Natural killer cell (primary cell): ENCODE results near the gene ZNF74. TPM values are rescaled to one million over a fixed set of nuclear protein-coding genes. Genes with fewer than 3 reads are reported as not detected.

ENCODE experiments used
- ATAC-seq, 3 donors: fragments of 150-1000 bp in 2 of 3; fragments of 200-7000 bp in 1 of 3; cut with Tn5 transposase; 1 replicate in 1 of 3; 2 replicates in 2 of 3; pipeline ENCODE4 v1.10.0; 2021; ENCODE audit warnings: mild to moderate bottlenecking in 2 of 3, moderate library complexity in 2 of 3
- DNase-seq, 2 donors: peaks; one replicate each; pipeline versions ENCODE4 v3.0.0 to v3.0.0-alpha.2; 2013 to 2021; ENCODE audit warnings: mixed read lengths in 1 of 2
- H3K27ac ChIP-seq: one replicate; pipeline ENCODE4 v1.5.1; 2013; ENCODE audit warnings: mild to moderate bottlenecking, low read length
- H3K27me3 ChIP-seq: one replicate; pipeline ENCODE4 v1.6.1; 2013; ENCODE audit warnings: low read length; ENCODE audit not compliant: control insufficient read depth, insufficient read depth
- H3K36me3 ChIP-seq: one replicate; pipeline ENCODE4 v1.6.1; 2013; ENCODE audit warnings: low read length; ENCODE audit not compliant: control insufficient read depth, insufficient read depth
- H3K4me1 ChIP-seq: one replicate; pipeline ENCODE4 v1.6.1; 2013; ENCODE audit warnings: low read length; ENCODE audit not compliant: control insufficient read depth, insufficient read depth
- H3K4me3 ChIP-seq: one replicate; pipeline ENCODE4 v1.5.1; 2013; ENCODE audit warnings: low read length
- H3K9me3 ChIP-seq: one replicate; pipeline ENCODE4 v1.6.1; 2013; ENCODE audit warnings: low read length; ENCODE audit not compliant: control insufficient read depth, insufficient read depth
- H3K27ac Mint-ChIP-seq, 2 donors: one replicate each; pipeline ENCODE4 v1.8.0; 2022; ENCODE audit warnings: mild to moderate bottlenecking in 2 of 2, mixed read lengths in 2 of 2, moderate library complexity in 1 of 2
- H3K27me3 Mint-ChIP-seq, 2 donors: one replicate each; pipeline ENCODE4 v1.8.0; 2022; ENCODE audit warnings: low read depth in 2 of 2, mixed read lengths in 2 of 2
- H3K36me3 Mint-ChIP-seq: one replicate; pipeline ENCODE4 v1.8.0; 2022; ENCODE audit warnings: mixed read lengths
- H3K4me1 Mint-ChIP-seq, 2 donors: one replicate each; pipeline ENCODE4 v1.8.0; 2022; ENCODE audit warnings: mixed read lengths in 2 of 2
- H3K4me3 Mint-ChIP-seq: one replicate; pipeline ENCODE4 v1.8.0; 2022; ENCODE audit warnings: mild to moderate bottlenecking, moderate library complexity, mixed read lengths
- H3K9me3 Mint-ChIP-seq, 2 donors: one replicate each; pipeline ENCODE4 v1.8.0; 2022; ENCODE audit warnings: mixed read lengths in 2 of 2
- WGBS: methylation state at CpG from one replicate; pipeline ENCODE4 v1.1.7; 2013; ENCODE audit warnings: missing lambda C conversion rate; ENCODE audit not compliant: insufficient coverage; 5-methylcytosine and 5-hydroxymethylcytosine counted together
- intact Hi-C: fragments of 100-400 bp; cut with micrococcal nuclease; formaldehyde crosslinking; loops from one replicate; pipeline ENCODE4 v1.14.2; 2022
- total RNA-seq, 4 donors: library from RNA; stranded (reverse); fragments of 120-200 nt in 1 of 4; gene quantifications; one replicate each; pipeline versions ENCODE4 v1.2.3 to v1.2.4, GENCODE V29; 2013 to 2022
- TF ChIP-seq, protein P1 (sequence below): fragments of 200-600 bp; IDR thresholded peaks from one replicate; pipeline ENCODE4 v1.8.0; 2022; ENCODE audit warnings: antibody characterized with exemption

Gene ZNF74
- total RNA-seq, 3 donors from 2014 or later (not counting 1 experiment from before 2014, with no cell fraction given), result 7.7 to 18.2 (median 10.4) TPM

DNA sequence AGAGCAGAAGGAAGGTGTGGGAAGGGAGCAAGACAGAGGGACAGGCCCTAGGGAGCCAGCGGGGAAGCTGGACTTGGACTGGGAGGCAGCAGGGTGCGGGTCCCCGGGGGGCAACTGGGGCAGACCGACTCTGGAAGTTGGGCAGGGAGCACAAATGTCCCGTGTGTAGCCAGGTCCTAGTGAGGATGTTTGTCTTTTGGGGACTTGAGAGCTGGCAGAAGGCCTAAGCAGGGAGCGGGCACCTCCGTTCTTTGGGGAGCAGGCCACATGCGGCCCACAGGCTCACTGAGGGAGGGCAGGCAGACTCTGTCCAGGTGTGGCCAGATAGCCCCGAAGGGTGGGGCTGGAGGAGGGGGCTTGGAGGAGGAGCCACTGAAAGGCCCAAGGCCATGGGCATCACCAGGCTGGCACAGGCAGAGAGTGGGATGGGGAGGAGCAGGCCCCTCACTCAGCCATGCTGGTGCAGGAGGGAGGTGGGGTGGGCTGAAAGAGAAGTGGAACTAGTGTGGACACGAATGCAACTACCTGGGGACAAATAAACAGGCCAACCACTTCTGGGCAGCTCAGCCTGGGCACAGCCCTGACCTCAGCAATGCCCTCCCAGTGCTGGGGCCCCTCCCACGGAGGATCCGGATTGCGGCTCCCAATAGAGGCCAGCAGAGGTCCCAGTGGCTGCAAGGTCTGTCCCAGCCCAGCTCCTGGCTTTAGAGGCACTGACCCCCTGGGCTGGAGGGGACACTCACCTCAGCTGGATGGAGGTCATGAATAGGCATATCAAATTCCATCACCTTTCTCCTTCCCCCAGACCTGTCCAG lies 44.9 kb downstream of the ZNF74 start:
- no peak overlapping the region for H3K4me3 ChIP-seq
- peaks cover 28 to 34% of the 10 kb centered on the region in 2 donors for H3K27me3 Mint-ChIP-seq
- no peaks in the 10 kb centered on the region for H3K9me3 ChIP-seq
- H3K9me3 Mint-ChIP-seq, result no peaks in the 10 kb centered on the region
- no peak overlapping the region for H3K27ac ChIP-seq
- H3K4me1 Mint-ChIP-seq, result peaks cover 11 to 33% of the 10 kb centered on the region in 2 donors
- DNase-seq, result no peak
- peaks cover 23% of the 10 kb centered on the region for H3K4me1 ChIP-seq
- TF ChIP-seq, protein P1, sequence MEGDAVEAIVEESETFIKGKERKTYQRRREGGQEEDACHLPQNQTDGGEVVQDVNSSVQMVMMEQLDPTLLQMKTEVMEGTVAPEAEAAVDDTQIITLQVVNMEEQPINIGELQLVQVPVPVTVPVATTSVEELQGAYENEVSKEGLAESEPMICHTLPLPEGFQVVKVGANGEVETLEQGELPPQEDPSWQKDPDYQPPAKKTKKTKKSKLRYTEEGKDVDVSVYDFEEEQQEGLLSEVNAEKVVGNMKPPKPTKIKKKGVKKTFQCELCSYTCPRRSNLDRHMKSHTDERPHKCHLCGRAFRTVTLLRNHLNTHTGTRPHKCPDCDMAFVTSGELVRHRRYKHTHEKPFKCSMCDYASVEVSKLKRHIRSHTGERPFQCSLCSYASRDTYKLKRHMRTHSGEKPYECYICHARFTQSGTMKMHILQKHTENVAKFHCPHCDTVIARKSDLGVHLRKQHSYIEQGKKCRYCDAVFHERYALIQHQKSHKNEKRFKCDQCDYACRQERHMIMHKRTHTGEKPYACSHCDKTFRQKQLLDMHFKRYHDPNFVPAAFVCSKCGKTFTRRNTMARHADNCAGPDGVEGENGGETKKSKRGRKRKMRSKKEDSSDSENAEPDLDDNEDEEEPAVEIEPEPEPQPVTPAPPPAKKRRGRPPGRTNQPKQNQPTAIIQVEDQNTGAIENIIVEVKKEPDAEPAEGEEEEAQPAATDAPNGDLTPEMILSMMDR, result no peak
- H3K36me3 ChIP-seq, result peaks cover 12% of the 10 kb centered on the region
- H3K36me3 Mint-ChIP-seq, result no peaks in the 10 kb centered on the region
- peak overlapping the region; percentile 58 for H3K4me3 Mint-ChIP-seq
- intact Hi-C loops, result no loop called here
- ATAC-seq, result no peak
- H3K27me3 ChIP-seq, result peaks cover 29% of the 10 kb centered on the region
- no peak overlapping the region for H3K27ac Mint-ChIP-seq
- WGBS, result 91% methylated on average over 13 of the region's 13 CpGs

DNA sequence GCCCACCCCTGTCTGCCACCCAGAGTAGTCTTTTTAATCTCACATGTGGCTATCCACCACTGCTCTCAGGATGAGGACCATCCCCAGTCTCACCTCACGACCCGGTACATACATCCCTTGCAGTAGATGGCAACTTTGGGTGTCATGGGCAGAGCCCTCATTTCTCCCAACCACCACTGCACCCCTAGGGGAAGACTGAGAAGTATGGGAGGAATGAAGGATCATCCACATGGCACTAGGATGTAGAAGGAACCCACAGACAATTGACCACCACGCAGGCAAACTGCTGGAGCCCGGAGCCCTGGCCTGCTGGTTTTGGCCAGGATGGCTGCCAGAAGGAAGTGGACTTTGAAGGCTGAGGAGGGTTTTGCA lies 45.6 kb downstream of the ZNF74 start:
- ATAC-seq (no peak), DNase-seq (no peak)
- Histone ChIP-seq H3K9me3 (no peaks in the 10 kb centered on the region), H3K4me3 (no peak overlapping the region), H3K36me3 (peaks cover 14% of the 10 kb centered on the region), H3K27ac (no peak overlapping the region), H3K27me3 (peaks cover 28% of the 10 kb centered on the region), H3K4me1 (peaks cover 23% of the 10 kb centered on the region)
- 98% methylated on average over 3 of the region's 4 CpGs for WGBS
- Mint-ChIP-seq H3K36me3 (no peaks in the 10 kb centered on the region), H3K9me3 (no peaks in the 10 kb centered on the region), H3K27me3 (peaks cover 21 to 28% of the 10 kb centered on the region in 2 donors), H3K4me3 (peak overlapping the region; percentile 58), H3K27ac (no peak overlapping the region), H3K4me1 (peaks cover 11 to 33% of the 10 kb centered on the region in 2 donors)
- TF ChIP-seq, protein P1, result no peak
- intact Hi-C loops, result no loop called here

GRCh38 chr22:20439928-20440575 lies 46.1 kb downstream of the ZNF74 start:
- DNase-seq, result peak in 1 of 2 donors; percentile 1
- H3K9me3 ChIP-seq, result no peaks in the 10 kb centered on the region
- TF ChIP-seq, protein P1, result no peak
- ATAC-seq, result no peak
- H3K4me1 ChIP-seq, result peaks cover 23% of the 10 kb centered on the region
- Mint-ChIP-seq H3K4me1 (peaks cover 11 to 30% of the 10 kb centered on the region in 2 donors), H3K27ac (no peak overlapping the region), H3K4me3 (no peak overlapping the region), H3K27me3 (peaks cover 16 to 23% of the 10 kb centered on the region in 2 donors), H3K36me3 (no peaks in the 10 kb centered on the region), H3K9me3 (no peaks in the 10 kb centered on the region)
- H3K27me3 ChIP-seq, result peaks cover 25% of the 10 kb centered on the region
- intact Hi-C loops, result no loop called here
- H3K27ac ChIP-seq, result no peak overlapping the region
- H3K36me3 ChIP-seq, result peaks cover 17% of the 10 kb centered on the region
- 87% methylated on average over 5 of the region's 5 CpGs for WGBS
- no peak overlapping the region for H3K4me3 ChIP-seq
